ENCODE measurements around the gene RNF130.

The RNF130 gene

GRCh38 chr5:179920175-179920574 is 151.4 kb downstream of the RNF130 start:
- no peaks in the 10 kb centered on the region for H3K27me3 ChIP-seq (ENCODE audit: insufficient read depth, low read length)
- H3K4me2 ChIP-seq (ENCODE audit: low read length), result no peak overlapping the region; the same call in 1 of the 2 replicates
- no peaks in the 10 kb centered on the region for H3K36me3 ChIP-seq (ENCODE audit: insufficient read depth, low read length)
- H3K27ac ChIP-seq (ENCODE audit: low read depth, low read length, poor library complexity, severe bottlenecking), result no peak overlapping the region
- no peak overlapping the region for H3K4me3 ChIP-seq (ENCODE audit: low read depth, low read length, poor library complexity, severe bottlenecking)
- H4K20me1 ChIP-seq (ENCODE audit: insufficient read depth, low read length), result no peaks in the 10 kb centered on the region
- TF ChIP-seq EZH2 (IDR thresholded peaks at IDR 0.05; ENCODE audit: borderline replicate concordance, low read length), result no peak
- TF ChIP-seq, protein P1, sequence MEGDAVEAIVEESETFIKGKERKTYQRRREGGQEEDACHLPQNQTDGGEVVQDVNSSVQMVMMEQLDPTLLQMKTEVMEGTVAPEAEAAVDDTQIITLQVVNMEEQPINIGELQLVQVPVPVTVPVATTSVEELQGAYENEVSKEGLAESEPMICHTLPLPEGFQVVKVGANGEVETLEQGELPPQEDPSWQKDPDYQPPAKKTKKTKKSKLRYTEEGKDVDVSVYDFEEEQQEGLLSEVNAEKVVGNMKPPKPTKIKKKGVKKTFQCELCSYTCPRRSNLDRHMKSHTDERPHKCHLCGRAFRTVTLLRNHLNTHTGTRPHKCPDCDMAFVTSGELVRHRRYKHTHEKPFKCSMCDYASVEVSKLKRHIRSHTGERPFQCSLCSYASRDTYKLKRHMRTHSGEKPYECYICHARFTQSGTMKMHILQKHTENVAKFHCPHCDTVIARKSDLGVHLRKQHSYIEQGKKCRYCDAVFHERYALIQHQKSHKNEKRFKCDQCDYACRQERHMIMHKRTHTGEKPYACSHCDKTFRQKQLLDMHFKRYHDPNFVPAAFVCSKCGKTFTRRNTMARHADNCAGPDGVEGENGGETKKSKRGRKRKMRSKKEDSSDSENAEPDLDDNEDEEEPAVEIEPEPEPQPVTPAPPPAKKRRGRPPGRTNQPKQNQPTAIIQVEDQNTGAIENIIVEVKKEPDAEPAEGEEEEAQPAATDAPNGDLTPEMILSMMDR (IDR thresholded peaks at IDR 0.05; ENCODE audit: low read length), result no peak
- H3K9me3 ChIP-seq (ENCODE audit: low read length), result no peaks in the 10 kb centered on the region
- H3K9ac ChIP-seq (ENCODE audit: low read length), result no peak overlapping the region
- no peak overlapping the region for H2AFZ ChIP-seq (ENCODE audit: low read length)
- no peaks in the 10 kb centered on the region for H3K9me2 ChIP-seq (ENCODE audit: low read depth, low read length)
- peaks cover 40% of the 10 kb centered on the region for H3K4me1 ChIP-seq (ENCODE audit: insufficient read depth, low read length, severe bottlenecking)
- no peaks in the 10 kb centered on the region for H3F3A ChIP-seq (ENCODE audit: insufficient read depth, low read length)
- H3K79me2 ChIP-seq (ENCODE audit: insufficient read depth, low read length), result no peaks in the 10 kb centered on the region

DNA sequence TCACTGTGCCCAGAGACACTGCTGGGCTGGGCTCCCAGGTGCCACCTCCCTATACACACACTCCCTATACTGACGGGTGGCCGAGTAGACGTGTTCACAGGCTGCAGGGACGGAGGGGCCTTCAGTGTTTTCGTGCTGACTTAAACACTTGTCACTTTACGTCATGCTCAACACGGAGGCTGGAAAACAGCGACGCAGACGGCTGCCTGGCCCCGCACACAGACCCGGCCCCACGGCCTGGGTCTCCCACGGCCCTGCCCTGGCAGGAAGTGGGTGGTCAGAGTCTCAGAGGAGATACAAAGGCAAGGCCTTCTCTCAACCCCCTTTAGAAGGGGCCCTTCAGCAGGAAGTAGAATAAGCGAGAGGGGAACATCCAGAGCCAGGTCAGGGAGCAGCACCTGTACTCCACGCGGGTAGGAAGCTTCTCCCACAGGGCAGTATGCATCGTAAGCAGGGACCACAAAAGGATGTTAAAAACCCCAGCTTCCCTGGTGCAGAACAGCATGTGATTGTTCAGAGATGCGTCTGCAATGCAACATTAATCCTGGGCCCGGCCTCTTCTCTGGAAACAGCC is 152.0 kb downstream of the RNF130 start:
- H2AFZ ChIP-seq (ENCODE audit: low read length), result no peak overlapping the region
- no peaks in the 10 kb centered on the region for H3K79me2 ChIP-seq (ENCODE audit: insufficient read depth, low read length)
- H3K4me1 ChIP-seq (ENCODE audit: insufficient read depth, low read length, severe bottlenecking), result peaks cover 40% of the 10 kb centered on the region
- TF ChIP-seq, protein P1 (IDR thresholded peaks at IDR 0.05; ENCODE audit: low read length), result no peak
- TF ChIP-seq EZH2 (IDR thresholded peaks at IDR 0.05; ENCODE audit: borderline replicate concordance, low read length), result no peak
- H3K9ac ChIP-seq (ENCODE audit: low read length), result no peak overlapping the region
- H4K20me1 ChIP-seq (ENCODE audit: insufficient read depth, low read length), result no peaks in the 10 kb centered on the region
- no peaks in the 10 kb centered on the region for H3K9me3 ChIP-seq (ENCODE audit: low read length)
- no peak overlapping the region for H3K4me3 ChIP-seq (ENCODE audit: low read depth, low read length, poor library complexity, severe bottlenecking)
- H3K36me3 ChIP-seq (ENCODE audit: insufficient read depth, low read length), result no peaks in the 10 kb centered on the region
- no peaks in the 10 kb centered on the region for H3F3A ChIP-seq (ENCODE audit: insufficient read depth, low read length)
- H3K9me2 ChIP-seq (ENCODE audit: low read depth, low read length), result no peaks in the 10 kb centered on the region
- peak overlapping the region; percentile 33; the same call in 1 of the 2 replicates for H3K4me2 ChIP-seq (ENCODE audit: low read length)
- H3K27me3 ChIP-seq (ENCODE audit: insufficient read depth, low read length), result no peaks in the 10 kb centered on the region
- no peak overlapping the region for H3K27ac ChIP-seq (ENCODE audit: low read depth, low read length, poor library complexity, severe bottlenecking)

GRCh38 chr5:179918742-179919486 is 152.6 kb downstream of the RNF130 start:
- Histone ChIP-seq H3K36me3 (ENCODE audit: insufficient read depth, low read length) (no peaks in the 10 kb centered on the region), H3K4me3 (ENCODE audit: low read depth, low read length, poor library complexity, severe bottlenecking) (no peak overlapping the region), H3F3A (ENCODE audit: insufficient read depth, low read length) (no peaks in the 10 kb centered on the region), H3K9ac (ENCODE audit: low read length) (no peak overlapping the region), H3K9me2 (ENCODE audit: low read depth, low read length) (no peaks in the 10 kb centered on the region), H3K4me1 (ENCODE audit: insufficient read depth, low read length, severe bottlenecking) (peaks cover 46% of the 10 kb centered on the region), H3K4me2 (ENCODE audit: low read length) (no peak overlapping the region; the same call in 1 of the 2 replicates), H4K20me1 (ENCODE audit: insufficient read depth, low read length) (no peaks in the 10 kb centered on the region), H3K9me3 (ENCODE audit: low read length) (no peaks in the 10 kb centered on the region), H2AFZ (ENCODE audit: low read length) (no peak overlapping the region), H3K79me2 (ENCODE audit: insufficient read depth, low read length) (no peaks in the 10 kb centered on the region), H3K27ac (ENCODE audit: low read depth, low read length, poor library complexity, severe bottlenecking) (no peak overlapping the region), H3K27me3 (ENCODE audit: insufficient read depth, low read length) (no peaks in the 10 kb centered on the region)
- TF ChIP-seq EZH2 (IDR thresholded peaks at IDR 0.05; ENCODE audit: borderline replicate concordance, low read length), result no peak
- TF ChIP-seq, protein P1 (IDR thresholded peaks at IDR 0.05; ENCODE audit: low read length), result no peak

All from OCI-LY1 (cell line).